ENCODE results near the gene ARFRP1.

ARFRP1 gene

GRCh38 chr20:63743210-63743970, 35.6 kb upstream of the ARFRP1 start:
- no peak for DNase-seq

DNA sequence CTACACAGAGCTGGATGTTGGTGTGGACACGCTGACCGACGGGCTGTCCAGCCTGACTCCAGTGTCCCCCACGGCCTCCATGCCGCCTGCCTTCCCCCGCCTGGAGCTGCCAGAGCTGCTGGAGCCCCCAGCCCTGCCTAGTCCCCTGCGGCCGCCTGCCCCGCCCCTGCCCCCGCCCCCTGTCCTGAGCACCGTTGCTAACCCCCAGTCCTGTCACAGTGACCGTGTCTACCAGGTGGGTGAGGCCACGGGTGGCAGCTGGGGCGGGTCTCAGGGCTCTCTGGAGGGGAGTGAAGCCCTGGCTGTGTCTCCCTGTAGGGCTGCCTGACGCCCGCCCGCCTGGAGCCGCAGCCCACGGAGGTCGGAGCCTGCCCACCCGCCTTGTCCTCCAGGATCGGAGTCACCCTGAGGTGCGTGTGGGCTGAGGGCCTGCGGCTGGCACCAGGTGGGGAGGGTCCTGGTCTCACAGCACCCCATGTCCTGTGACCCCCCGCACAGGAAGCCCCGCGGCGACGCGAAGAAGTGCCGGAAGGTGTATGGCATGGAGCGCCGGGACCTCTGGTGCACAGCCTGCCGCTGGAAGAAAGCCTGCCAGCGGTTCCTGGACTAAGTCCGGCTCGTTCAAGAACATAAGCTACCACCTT, 34.7 kb upstream of the ARFRP1 start:
- DNase-seq, result no peak

DNA sequence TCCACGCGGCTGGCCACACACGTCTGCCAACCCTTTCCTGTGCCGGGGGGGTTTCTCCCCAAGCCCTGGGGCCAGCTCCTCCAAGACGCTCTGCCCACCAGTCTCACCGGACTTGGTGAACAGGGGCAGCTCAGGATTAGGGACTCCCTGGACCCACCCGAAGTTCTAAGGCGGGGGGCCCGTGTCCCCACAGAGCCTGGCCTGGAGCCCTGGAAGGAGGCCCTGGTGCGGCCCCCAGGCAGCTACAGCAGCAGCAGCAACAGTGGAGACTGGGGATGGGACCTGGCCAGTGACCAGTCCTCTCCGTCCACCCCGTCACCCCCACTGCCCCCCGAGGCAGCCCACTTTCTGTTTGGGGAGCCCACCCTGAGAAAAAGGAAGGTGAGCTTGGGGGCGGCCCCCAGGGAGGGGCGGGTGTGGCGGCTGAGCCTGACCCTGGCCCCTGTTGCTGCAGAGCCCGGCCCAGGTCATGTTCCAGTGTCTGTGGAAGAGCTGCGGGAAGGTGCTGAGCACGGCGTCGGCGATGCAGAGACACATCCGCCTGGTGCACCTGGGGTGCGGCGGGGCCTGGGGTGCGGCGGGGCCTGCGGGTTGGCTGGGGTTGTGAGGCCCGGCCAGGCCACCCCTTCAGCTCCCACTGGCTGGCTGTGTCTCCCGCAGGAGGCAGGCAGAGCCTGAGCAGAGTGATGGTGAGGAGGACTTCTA, 34.1 kb upstream of the ARFRP1 start:
- DNase-seq, result no peak

GRCh38 chr20:63741354-63741675, 33.5 kb upstream of the ARFRP1 start:
- DNase-seq, result no peak

GRCh38 chr20:63740627-63741353, 33.0 kb upstream of the ARFRP1 start:
- peak; percentile 88 for DNase-seq

- peak; percentile 55 for DNase-seq
Measured at GRCh38 chr20:63740070-63740626, 32.4 kb upstream of the ARFRP1 start.

- peak; percentile 84 for DNase-seq
Measured at GRCh38 chr20:63739130-63740069, 31.6 kb upstream of the ARFRP1 start, which contains the start of gene SLC2A4RG. Gene SLC2A4RG (plus strand): TSS chr20:63739776. CDS start chr20:63739913, 137 bp downstream.

DNA sequence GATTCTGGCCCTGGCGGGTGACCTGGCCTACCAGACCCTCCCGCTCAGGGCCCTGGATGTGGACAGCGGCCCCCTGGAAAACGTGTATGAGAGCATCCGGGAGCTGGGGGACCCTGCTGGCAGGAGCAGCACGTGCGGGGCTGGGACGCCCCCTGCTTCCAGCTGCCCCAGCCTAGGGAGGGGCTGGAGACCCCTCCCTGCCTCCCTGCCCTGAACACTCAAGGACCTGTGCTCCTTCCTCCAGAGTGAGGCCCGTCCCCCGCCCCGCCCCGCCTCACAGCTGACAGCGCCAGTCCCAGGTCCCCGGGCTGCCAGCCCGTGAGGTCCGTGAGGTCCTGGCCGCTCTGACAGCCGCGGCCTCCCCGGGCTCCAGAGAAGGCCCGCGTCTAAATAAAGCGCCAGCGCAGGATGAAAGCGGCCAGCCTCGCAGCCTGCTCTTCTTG, 30.9 kb upstream of the ARFRP1 start:
- DNase-seq, result peak; percentile 58

GRCh38 chr20:63737945-63738686, 30.3 kb upstream of the ARFRP1 start:
- no peak for DNase-seq

- no peak for DNase-seq
Measured at GRCh38 chr20:63737695-63737944, 29.8 kb upstream of the ARFRP1 start.

DNA sequence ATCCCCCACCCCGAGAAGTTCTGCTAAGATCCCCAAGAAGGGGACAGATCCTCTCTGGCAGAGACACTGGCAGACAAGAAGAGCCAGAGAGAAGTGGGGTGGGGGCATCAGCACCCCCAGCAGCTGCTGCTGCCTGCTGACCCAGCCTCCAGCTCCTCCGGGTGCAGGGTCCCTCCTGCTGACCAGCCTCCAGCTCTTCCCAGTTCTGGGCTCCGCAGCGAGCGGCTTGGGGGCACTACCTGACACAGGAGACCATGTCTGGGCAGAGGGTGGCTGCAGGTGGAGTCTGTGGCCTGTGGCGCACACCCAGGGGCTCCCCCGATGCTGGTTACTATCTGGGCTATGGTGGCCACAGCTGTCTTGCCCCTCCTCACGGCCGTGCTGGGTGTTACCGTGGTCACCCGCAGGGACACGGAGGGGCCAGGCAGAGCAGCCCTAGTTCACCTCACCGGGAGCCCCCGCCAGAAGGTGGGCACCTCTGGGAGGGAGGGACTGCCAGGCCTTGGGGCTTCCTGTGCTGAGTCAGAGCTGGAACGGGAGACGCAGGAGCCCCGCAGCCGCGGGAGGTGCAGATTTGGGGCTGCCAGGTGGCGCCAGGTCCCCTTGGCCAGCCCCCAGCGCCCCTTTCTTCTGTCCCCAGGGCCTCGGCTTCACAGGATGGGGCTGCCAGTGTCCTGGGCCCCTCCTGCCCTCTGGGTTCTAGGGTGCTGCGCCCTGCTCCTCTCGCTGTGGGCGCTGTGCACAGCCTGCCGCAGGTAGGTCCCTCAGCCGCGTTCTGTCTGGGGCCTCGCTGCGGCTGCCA, 29.3 kb upstream of the ARFRP1 start:
- no peak for DNase-seq

- DNase-seq, result no peak
Measured at GRCh38 chr20:63735859-63736718, 28.3 kb upstream of the ARFRP1 start, which contains the start of gene LIME1. Gene LIME1 (plus strand): TSS chr20:63736664. CDS start chr20:63737550, 886 bp downstream.

GRCh38 chr20:63734946-63735858, 27.4 kb upstream of the ARFRP1 start:
- DNase-seq, result no peak

DNA sequence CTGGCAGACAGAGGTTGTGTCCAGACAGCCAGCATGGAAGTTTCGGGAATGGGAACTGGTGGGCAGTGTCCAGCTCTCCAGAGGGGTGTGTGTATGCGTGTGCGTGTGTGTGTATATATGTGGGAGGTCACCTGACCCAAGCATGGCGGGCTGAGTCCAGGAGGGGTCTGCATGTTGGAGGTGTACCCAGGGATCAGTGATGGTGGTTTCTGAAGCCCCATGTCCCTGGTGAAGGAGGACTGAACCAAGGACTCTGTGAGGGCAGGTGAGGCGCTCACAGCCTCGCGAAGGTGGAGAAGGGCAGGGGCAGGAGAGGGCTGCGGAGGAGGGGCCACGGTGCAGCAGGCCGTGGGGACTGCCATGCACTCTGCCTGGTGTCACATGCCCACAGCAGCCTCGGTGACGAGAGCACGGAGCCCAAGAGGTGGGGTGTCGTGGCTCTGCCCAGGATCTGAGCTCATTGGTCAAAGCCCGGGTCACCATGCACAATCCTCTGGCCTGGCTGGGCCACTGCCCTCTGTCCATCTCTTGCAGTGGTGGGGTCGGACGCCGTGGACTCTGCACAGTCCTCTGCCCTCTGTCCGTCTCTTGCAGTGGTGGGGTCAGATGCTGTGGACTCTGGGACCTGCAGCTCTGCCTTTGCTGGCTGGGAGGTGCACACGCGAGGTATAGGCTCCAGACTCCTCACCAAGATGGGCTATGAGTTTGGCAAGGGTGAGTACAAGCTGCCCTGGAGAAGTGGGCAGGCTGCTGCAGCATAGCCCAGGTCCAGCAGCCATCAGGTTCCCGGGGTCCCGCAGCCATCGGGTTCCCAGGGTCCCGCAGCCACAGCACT, 26.6 kb upstream of the ARFRP1 start:
- no peak for DNase-seq

- DNase-seq, result no peak
Measured at GRCh38 chr20:63733579-63734081, 25.9 kb upstream of the ARFRP1 start.

DNA sequence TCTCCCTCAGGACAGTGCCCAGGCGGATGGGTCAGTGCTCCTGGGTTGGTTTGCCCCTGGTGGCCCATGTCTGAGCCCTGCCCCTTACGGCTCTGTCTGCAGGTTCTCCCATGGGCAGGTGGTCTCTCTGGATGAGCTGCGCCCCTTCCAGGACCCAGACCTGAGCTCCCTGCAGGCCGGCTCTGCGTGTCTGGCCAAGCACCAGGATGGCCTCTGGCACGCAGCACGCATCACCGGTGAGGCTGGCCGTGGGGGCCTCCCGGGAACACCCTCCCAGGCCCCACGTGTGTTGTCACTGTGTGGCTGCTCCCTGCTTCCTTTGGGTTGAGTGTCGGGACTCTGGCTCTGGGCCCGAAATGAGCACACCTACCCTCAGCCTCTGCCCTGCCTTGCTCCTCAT, 25.3 kb upstream of the ARFRP1 start:
- no peak for DNase-seq
